Stimulated activated CD8-positive, alpha-beta memory T cell treated with anti-CD3 and anti-CD28 coated beads, Interleukin-12 subunit alpha, Interleukin-12 subunit beta, amount 100 ng/mL, for 1 hour (primary cell): ENCODE data around the gene CXorf49.
"Not testable (repeated sequence)": the region's sequence is repeated elsewhere in the genome, so short reads cannot be mapped to it uniquely, and the experiment has no call there.

Experiments used
- DNase-seq: peaks from one replicate; pipeline ENCODE4 v3.0.0-alpha.2; 2020; ENCODE audit warnings: low read depth

Gene CXorf49

GRCh38 chrX:71671938-71672337 is 46.1 kb downstream of the CXorf49 start:
- no peak for DNase-seq

- no peak for DNase-seq
Measured at GRCh38 chrX:71671043-71671780, 46.9 kb downstream of the CXorf49 start.

GRCh38 chrX:71669947-71670346 is 48.1 kb downstream of the CXorf49 start:
- DNase-seq: not testable (repeated sequence)

- no peak for DNase-seq
Measured at GRCh38 chrX:71669492-71669891, 48.6 kb downstream of the CXorf49 start.

GRCh38 chrX:71668248-71668595 is 49.9 kb downstream of the CXorf49 start:
- no peak for DNase-seq

GRCh38 chrX:71667328-71668247 is 50.5 kb downstream of the CXorf49 start, which contains the start of gene LOC101059915:
LOC101059915 (plus strand) TSS chrX:71667546.
- DNase-seq: no peak

GRCh38 chrX:71666240-71667223 is 51.6 kb downstream of the CXorf49 start:
- no peak for DNase-seq

GRCh38 chrX:71665747-71666146 is 52.3 kb downstream of the CXorf49 start:
- DNase-seq: no peak

- DNase-seq: no peak
Measured at GRCh38 chrX:71664889-71665491, 53.1 kb downstream of the CXorf49 start.
